HepG2 (cell line): ENCODE data around the gene CYSLTR2. TPM values are rescaled to one million over a fixed set of nuclear protein-coding genes. Genes with fewer than 3 reads are reported as not detected.

ENCODE experiments used
- ATAC-seq: fragments of 200-7000 bp; cut with Tn5 transposase; 3 replicates; pipeline ENCODE4 v1.9.1; 2020; ENCODE audit warnings: mild to moderate bottlenecking, moderate library complexity
- BruUV-seq: library from RNA; stranded (reverse); fragments of 400-500 nt; replicated peaks from 2 replicates; lab custom pipeline; 2021; lab: Mats Ljungman, UMichigan
- CTCF ChIA-PET: fragments of 300-600 bp; formaldehyde crosslinking; extraction: SDS; loops from one replicate; lab custom pipeline; 2021; ENCODE audit warnings: low total read pairs, inconsistent platforms, low intra/inter-chr PET ratio; lab: Yijun Ruan, JAX
- POLR2A ChIA-PET: fragments of 350-600 bp; sonication (Branson Sonifier 250); formaldehyde crosslinking; loops from one replicate; lab custom pipeline; 2020; ENCODE audit warnings: antibody characterized with exemption, inconsistent platforms; lab: Yijun Ruan, JAX
- DNase-seq: peaks from one replicate; pipeline ENCODE4 v3.0.0-alpha.2; 2015; ENCODE audit warnings: low spot score
- FAIRE-seq: peaks from 3 replicates; lab custom pipeline; 2011; peaks lifted over from hg19 to GRCh38; lab: Jason Lieb, UNC
- H2AFZ ChIP-seq: one replicate; pipeline ENCODE4 v1.6.1; 2011; ENCODE audit warnings: low read length, inconsistent platforms
- H3K27ac ChIP-seq: fragments of 300-600 bp; 3 replicates; pipeline ENCODE4 v1.8.0; 2011; ENCODE audit warnings: mixed run types, mild to moderate bottlenecking, mixed read lengths, low read length, inconsistent platforms; ENCODE audit not compliant: insufficient read depth; ENCODE audit errors: extremely low read length
- H3K27me3 ChIP-seq, 2 experiments: fragments of 200-600 bp in 1 of 2; 2 replicates in 1 of 2; 3 replicates in 1 of 2; pipeline versions ENCODE4 v1.6.0 to v1.8.0; 2011; ENCODE audit warnings: low read length in 2 of 2, mild to moderate bottlenecking in 2 of 2, moderate library complexity in 2 of 2, inconsistent platforms in 1 of 2; ENCODE audit not compliant: insufficient read depth in 2 of 2, control insufficient read depth in 1 of 2
- H3K36me3 ChIP-seq, 2 experiments: fragments of 200-600 bp in 1 of 2; replicated peaks in 1 of 2; 2 replicates in 1 of 2; 3 replicates in 1 of 2; pipeline versions ENCODE4 v1.5.1 to v1.8.0; 2011; ENCODE audit warnings: low read length in 2 of 2, inconsistent platforms in 1 of 2; ENCODE audit not compliant: insufficient read depth in 2 of 2, control insufficient read depth in 1 of 2
- H3K4me1 ChIP-seq: 2 replicates; pipeline ENCODE4 v1.5.1; 2012; ENCODE audit warnings: low read length, inconsistent platforms; ENCODE audit not compliant: insufficient read depth
- H3K4me2 ChIP-seq: 2 replicates; pipeline ENCODE4 v1.6.0; 2011; ENCODE audit warnings: low read depth, low read length, inconsistent platforms
- H3K4me3 ChIP-seq, 3 experiments: fragments of 200-600 bp in 1 of 3; sonication (generic), shearing (Covaris generic) in 1 of 3; replicated peaks in 1 of 3; 2 replicates each; pipeline ENCODE4 v1.5.1; 2011 to 2016; ENCODE audit warnings: low read length in 3 of 3, inconsistent platforms in 2 of 3, low read depth in 2 of 3, mild to moderate bottlenecking in 2 of 3, control low read depth in 1 of 3, mixed read lengths in 1 of 3; ENCODE audit not compliant: insufficient read depth in 1 of 3
- H3K79me2 ChIP-seq: one replicate; pipeline ENCODE4 v1.6.1; 2011; ENCODE audit warnings: low read length, inconsistent platforms; ENCODE audit not compliant: insufficient read depth
- H3K9ac ChIP-seq: 2 replicates; pipeline ENCODE4 v1.6.0; 2011; ENCODE audit warnings: mild to moderate bottlenecking, low read depth, low read length, inconsistent platforms; ENCODE audit not compliant: insufficient read depth
- H3K9me3 ChIP-seq: 2 replicates; pipeline ENCODE4 v1.5.1; 2012; ENCODE audit warnings: mild to moderate bottlenecking, low read length
- H4K20me1 ChIP-seq: 2 replicates; pipeline ENCODE4 v1.6.0; 2011; ENCODE audit warnings: inconsistent platforms, mild to moderate bottlenecking, low read length, moderate library complexity; ENCODE audit not compliant: insufficient read depth
- HOXA3 ChIP-seq: sonication (generic); formaldehyde crosslinking; IDR thresholded peaks from 2 replicates; pipeline ENCODE4 v1.5.0; 2020; ENCODE audit warnings: missing genetic modification reagents
- KLF16 ChIP-seq, 2 experiments: sonication (generic) in 1 of 2; formaldehyde crosslinking in 1 of 2; IDR thresholded peaks; 2 replicates each; pipeline versions ENCODE4 v1.6.1 to v1.8.0; 2016 to 2023; ENCODE audit warnings: missing genetic modification reagents in 2 of 2, missing compliant biosample characterization in 1 of 2
- POGK ChIP-seq: sonication (generic); formaldehyde crosslinking; conservative IDR thresholded peaks from 2 replicates; pipeline ENCODE4 v1.8.0; 2022; ENCODE audit warnings: mild to moderate bottlenecking, moderate library complexity, missing genetic modification reagents
- RFXANK ChIP-seq: IDR thresholded peaks from 2 replicates; pipeline ENCODE4 v1.6.1; 2016
- SNAI1 ChIP-seq: sonication (generic); formaldehyde crosslinking; IDR thresholded peaks from 2 replicates; pipeline ENCODE4 v1.5.0; 2020; ENCODE audit warnings: mild to moderate bottlenecking, missing genetic modification reagents, borderline replicate concordance
- SP4 ChIP-seq: sonication (generic); formaldehyde crosslinking; IDR thresholded peaks from 2 replicates; pipeline ENCODE4 v1.8.1; 2023; ENCODE audit warnings: mild to moderate bottlenecking, missing genetic modification reagents
- SUZ12 ChIP-seq: fragments of 150-350 bp; IDR thresholded peaks from 2 replicates; pipeline ENCODE4 v1.6.1; 2014; ENCODE audit warnings: low read depth, low read length
- ZBED4 ChIP-seq: sonication (generic); formaldehyde crosslinking; IDR thresholded peaks from 2 replicates; pipeline ENCODE4 v1.4.0; 2020; ENCODE audit warnings: missing genetic modification reagents, borderline replicate concordance
- ZBTB25 ChIP-seq: IDR thresholded peaks from 2 replicates; pipeline ENCODE4 v1.6.1; 2018; ENCODE audit warnings: missing genetic modification reagents
- ZBTB7A ChIP-seq: sonication (generic); formaldehyde crosslinking; IDR thresholded peaks from 2 replicates; pipeline ENCODE4 v1.8.0; 2022; ENCODE audit warnings: mild to moderate bottlenecking, missing genetic modification reagents
- ZMAT3 ChIP-seq: sonication (generic); formaldehyde crosslinking; conservative IDR thresholded peaks from 2 replicates; pipeline ENCODE4 v1.7.0; 2021; ENCODE audit warnings: missing genetic modification reagents
- ZNF160 ChIP-seq: sonication (generic); formaldehyde crosslinking; IDR thresholded peaks from 2 replicates; pipeline ENCODE4 v1.8.0; 2022; ENCODE audit warnings: mild to moderate bottlenecking, inconsistent platforms, missing genetic modification reagents
- ZNF296 ChIP-seq: sonication (generic); formaldehyde crosslinking; conservative IDR thresholded peaks from 2 replicates; pipeline ENCODE4 v1.5.0; 2020; ENCODE audit warnings: mild to moderate bottlenecking, missing genetic modification reagents
- ZNF34 ChIP-seq: sonication (generic); formaldehyde crosslinking; IDR thresholded peaks from 2 replicates; pipeline ENCODE4 v1.4.0; 2020; ENCODE audit warnings: mild to moderate bottlenecking, missing genetic modification reagents, borderline replicate concordance
- ZNF350 ChIP-seq: sonication (generic); formaldehyde crosslinking; IDR thresholded peaks from 2 replicates; pipeline ENCODE4 v1.4.0; 2020; ENCODE audit warnings: mild to moderate bottlenecking, low read depth, missing genetic modification reagents, borderline replicate concordance
- ZNF441 ChIP-seq: sonication (generic); formaldehyde crosslinking; IDR thresholded peaks from 2 replicates; pipeline ENCODE4 v1.7.0; 2021; ENCODE audit warnings: missing genetic modification reagents, borderline replicate concordance
- ZNF614 ChIP-seq: IDR thresholded peaks from 2 replicates; pipeline ENCODE4 v1.6.1; 2018; ENCODE audit warnings: missing biosample characterization, missing genetic modification reagents, inconsistent platforms, borderline replicate concordance
- WGBS: methylation state at CpG from one replicate; pipeline ENCODE4 v1.1.6; 2017; ENCODE audit warnings: low lambda C conversion rate; 5-methylcytosine and 5-hydroxymethylcytosine counted together
- in situ Hi-C: cut with HindIII; loops from 2 replicates; pipeline ENCODE4 v1.10.0; 2017; ENCODE audit warnings: low pct_unique_long_range_greater_than_20kb; ENCODE audit not compliant: extremely low pct_ligation_motif_present
- intact Hi-C: fragments of 100-400 bp; cut with micrococcal nuclease; formaldehyde crosslinking; loops from one replicate; pipeline ENCODE4 v1.10.0; 2022; ENCODE audit not compliant: unreplicated experiment
- polyA plus RNA-seq, 8 experiments: library from polyadenylated mRNA; depleted of rRNA in 3 of 8; stranded (reverse) in 7 of 8; unstranded in 1 of 8; fragments of >200 nt; fragmentation: Illumina TruSeq in 4 of 8; extraction: Trizol in 4 of 8; gene quantifications; 2 replicates each; pipeline versions ENCODE4 v1.2.1 to v1.2.3, GENCODE V29; 2011 to 2016; ENCODE audit warnings: low read depth in 4 of 8, missing spikeins in 1 of 8, mixed read lengths in 1 of 8; ENCODE audit not compliant: insufficient read depth in 1 of 8
- total RNA-seq, 5 experiments: library from RNA; depleted of rRNA; stranded (reverse); fragments of >200 nt; fragmentation: Illumina TruSeq; extraction: Trizol; gene quantifications; 2 replicates each; pipeline ENCODE4 v1.2.3, GENCODE V29; 2016; ENCODE audit warnings: low read depth in 1 of 5
- TF ChIP-seq, protein P1 (sequence below): sonication (generic); formaldehyde crosslinking; IDR thresholded peaks from 2 replicates; pipeline ENCODE4 v1.4.0; 2020; ENCODE audit warnings: missing genetic modification reagents

CYSLTR2 gene
- total and polyA plus RNA-seq, 2 of the 13 experiments (the other 11 are each of a cell fraction or from before 2014, with no cell fraction given), result not detected

GRCh38 chr13:48738311-48738710 is 84.6 kb downstream of the CYSLTR2 start:
- ATAC-seq, result no peak
- Histone ChIP-seq H3K9ac (no peak overlapping the region), H3K4me3 (no peak overlapping the region), H3K4me1 (no peaks in the 10 kb centered on the region), H4K20me1 (no peaks in the 10 kb centered on the region)
- TF ChIP-seq ZNF34 (CRISPR knock-in tag) (no peak), ZNF441 (CRISPR knock-in tag) (no peak), ZNF160 (no peak), ZNF350 (CRISPR knock-in tag) (no peak), POGK (CRISPR knock-in tag) (no peak), ZNF614 (no peak), SUZ12 (no peak), ZBTB7A (CRISPR knock-in tag) (no peak), RFXANK (CRISPR knock-in tag) (no peak), ZMAT3 (CRISPR knock-in tag) (no peak), HOXA3 (CRISPR knock-in tag) (no peak), KLF16 (CRISPR knock-in tag; IDR thresholded peaks at IDR 0.05) (no peak), SP4 (CRISPR knock-in tag) (no peak), SNAI1 (no peak), ZBED4 (CRISPR knock-in tag) (no peak), ZBTB25 (CRISPR knock-in tag) (no peak), ZNF296 (CRISPR knock-in tag) (no peak)
- TF ChIP-seq, protein P1, sequence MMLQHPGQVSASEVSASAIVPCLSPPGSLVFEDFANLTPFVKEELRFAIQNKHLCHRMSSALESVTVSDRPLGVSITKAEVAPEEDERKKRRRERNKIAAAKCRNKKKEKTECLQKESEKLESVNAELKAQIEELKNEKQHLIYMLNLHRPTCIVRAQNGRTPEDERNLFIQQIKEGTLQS (CRISPR knock-in tag), result no peak
- TF ChIP-seq, all 625 proteins: peak for 0
- H2AFZ ChIP-seq, result no peak overlapping the region
- FAIRE-seq, result no peak
- 30% methylated on average over 5 of the region's 6 CpGs for WGBS
- H3K27ac ChIP-seq, result no peak overlapping the region
- no peaks in the 10 kb centered on the region for H3K36me3 ChIP-seq
- ChIA-PET CTCF (no interaction called here), POLR2A (no interaction called here)
- BruUV-seq, result no TSS peak
- DNase-seq, result no peak
- intact Hi-C loops (no loop called here), in situ Hi-C loops (no loop called here)
- H3K27me3 ChIP-seq, result peaks cover 0 to 5% of the 10 kb centered on the region in 2 experiments; a peak in 1 of 5 replicates
- no peak overlapping the region for H3K4me2 ChIP-seq
- H3K9me3 ChIP-seq, result no peaks in the 10 kb centered on the region
- H3K79me2 ChIP-seq, result no peaks in the 10 kb centered on the region
